ENCODE data around the gene TSEN2. TPM values are rescaled to one million over a fixed set of nuclear protein-coding genes. Genes with fewer than 3 reads are reported as not detected.

TSEN2 gene
- total RNA-seq, 3 donors from 2014 or later, result 20.0 to 32.8 (median 26.5) TPM

GRCh38 chr3:12558706-12559105 lies 74.4 kb downstream of the TSEN2 start:
- Histone ChIP-seq H3K4me1 (peaks cover 0 to 7% of the 10 kb centered on the region in 2 donors), H3K4me3 (peak overlapping the region in 1 of 3 donors; percentile 77), H3K27me3 (peaks cover 0 to 7% of the 10 kb centered on the region in 2 donors), H3K9me3 (no peaks in the 10 kb centered on the region), H3K36me3 (no peaks in the 10 kb centered on the region), H3K27ac (no peak overlapping the region)
- intact Hi-C loops (cut with DNase I; ENCODE audit: low total_unique reads), result loop anchor here (5.0 kb wide), 1 partner anchor 279 kb away; no protein-coding TSS in a partner anchor
- DNase-seq (ENCODE audit: low spot score in 2 of 2), result no peak
- TF ChIP-seq POLR2A (IDR thresholded peaks at IDR 0.05), result no peak
- TF ChIP-seq POLR2AphosphoS5 (IDR thresholded peaks at IDR 0.05), result no peak
- TF ChIP-seq CTCF (IDR thresholded peaks at IDR 0.05), result no peak

- no peaks in the 10 kb centered on the region for H3K36me3 ChIP-seq
- H3K27me3 ChIP-seq, result no peaks in the 10 kb centered on the region
- H3K4me1 ChIP-seq, result peaks cover 0 to 7% of the 10 kb centered on the region in 2 donors
- no peak for DNase-seq (ENCODE audit: low spot score in 2 of 2)
- intact Hi-C loops (cut with DNase I; ENCODE audit: low total_unique reads), result loop anchor here (5.0 kb wide), 1 partner anchor 278 kb away; no protein-coding TSS in a partner anchor
- no peaks in the 10 kb centered on the region for H3K9me3 ChIP-seq
- no peak overlapping the region for H3K27ac ChIP-seq
- no peak overlapping the region for H3K4me3 ChIP-seq
- no peak for TF ChIP-seq POLR2A (IDR thresholded peaks at IDR 0.05)
- no peak for TF ChIP-seq CTCF (IDR thresholded peaks at IDR 0.05)
- TF ChIP-seq POLR2AphosphoS5 (IDR thresholded peaks at IDR 0.05), result no peak
Measured at GRCh38 chr3:12559520-12559919, 75.2 kb downstream of the TSEN2 start.

GRCh38 chr3:12560505-12561190 lies 76.4 kb downstream of the TSEN2 start:
- intact Hi-C loops (cut with DNase I; ENCODE audit: low total_unique reads), result no loop called here
- Histone ChIP-seq H3K4me3 (no peak overlapping the region), H3K9me3 (peaks cover 0 to under 1% of the 10 kb centered on the region in 2 donors), H3K36me3 (no peaks in the 10 kb centered on the region), H3K4me1 (peaks cover 0 to 7% of the 10 kb centered on the region in 2 donors), H3K27ac (no peak overlapping the region), H3K27me3 (no peaks in the 10 kb centered on the region)
- TF ChIP-seq POLR2AphosphoS5 (IDR thresholded peaks at IDR 0.05), result no peak
- TF ChIP-seq POLR2A (IDR thresholded peaks at IDR 0.05), result no peak
- TF ChIP-seq CTCF (IDR thresholded peaks at IDR 0.05), result no peak
- DNase-seq (ENCODE audit: low spot score in 2 of 2), result no peak

GRCh38 chr3:12561397-12561796 lies 77.1 kb downstream of the TSEN2 start:
- no peak for DNase-seq (ENCODE audit: low spot score in 2 of 2)
- H3K27ac ChIP-seq, result no peak overlapping the region
- H3K4me3 ChIP-seq, result no peak overlapping the region
- peaks cover 5 to 6% of the 10 kb centered on the region in 2 donors for H3K9me3 ChIP-seq
- no peaks in the 10 kb centered on the region for H3K36me3 ChIP-seq
- TF ChIP-seq POLR2AphosphoS5 (IDR thresholded peaks at IDR 0.05) (no peak), CTCF (IDR thresholded peaks at IDR 0.05) (no peak), POLR2A (IDR thresholded peaks at IDR 0.05) (no peak)
- peaks cover 0 to 7% of the 10 kb centered on the region in 2 donors for H3K4me1 ChIP-seq
- intact Hi-C loops (cut with DNase I; ENCODE audit: low total_unique reads), result no loop called here
- H3K27me3 ChIP-seq, result no peaks in the 10 kb centered on the region

GRCh38 chr3:12562451-12562850 lies 78.2 kb downstream of the TSEN2 start:
- no peak overlapping the region for H3K27ac ChIP-seq
- no peaks in the 10 kb centered on the region for H3K27me3 ChIP-seq
- no peak overlapping the region for H3K4me3 ChIP-seq
- no peak for DNase-seq (ENCODE audit: low spot score in 2 of 2)
- intact Hi-C loops (cut with DNase I; ENCODE audit: low total_unique reads), result no loop called here
- TF ChIP-seq POLR2A (IDR thresholded peaks at IDR 0.05) (no peak), POLR2AphosphoS5 (IDR thresholded peaks at IDR 0.05) (no peak), CTCF (IDR thresholded peaks at IDR 0.05) (no peak)
- H3K4me1 ChIP-seq, result peaks cover 0 to 7% of the 10 kb centered on the region in 2 donors
- no peaks in the 10 kb centered on the region for H3K36me3 ChIP-seq
- H3K9me3 ChIP-seq, result peaks cover 11 to 14% of the 10 kb centered on the region in 2 donors

Measured in breast epithelium (tissue), 4 donors.